HEK293T (cell line): ENCODE data around the gene YTHDF2.

ENCODE experiments used
- CTCF ChIA-PET: fragments of 350-600 bp; formaldehyde crosslinking; extraction: SDS; loops from one replicate; lab custom pipeline; 2021; ENCODE audit warnings: antibody characterized with exemption, inconsistent platforms; lab: Yijun Ruan, JAX
- POLR2A ChIA-PET: fragments of 350-600 bp; formaldehyde crosslinking; extraction: SDS; loops from one replicate; lab custom pipeline; 2020; ENCODE audit warnings: antibody characterized with exemption, inconsistent platforms; lab: Yijun Ruan, JAX
- DNase-seq: peaks from one replicate; pipeline ENCODE4 v3.0.0; 2012; ENCODE audit warnings: mixed read lengths; ENCODE audit errors: extremely low spot score
- ARNT ChIP-seq: fragments of 450-650 bp; IDR thresholded peaks from 2 replicates; pipeline ENCODE4 v1.6.1; 2017; ENCODE audit warnings: mild to moderate bottlenecking
- BHLHE40 ChIP-seq: fragments of 450-650 bp; IDR thresholded peaks from 2 replicates; pipeline ENCODE4 v1.6.1; 2016; ENCODE audit warnings: mild to moderate bottlenecking, moderate library complexity, borderline replicate concordance
- CTBP1 ChIP-seq: fragments of 450-650 bp; IDR thresholded peaks from 2 replicates; pipeline ENCODE4 v1.6.1; 2016; ENCODE audit warnings: borderline replicate concordance
- ELF4 ChIP-seq: fragments of 450-650 bp; IDR thresholded peaks from 2 replicates; pipeline ENCODE4 v1.6.1; 2017; ENCODE audit warnings: antibody characterized with exemption
- FOXA1 ChIP-seq: fragments of 450-650 bp; IDR thresholded peaks from 2 replicates; pipeline ENCODE4 v1.6.1; 2016; ENCODE audit warnings: mild to moderate bottlenecking
- FOXK2 ChIP-seq: fragments of 450-650 bp; IDR thresholded peaks from 2 replicates; pipeline ENCODE4 v1.6.1; 2016; ENCODE audit warnings: mild to moderate bottlenecking
- FOXM1 ChIP-seq: fragments of 450-650 bp; IDR thresholded peaks from 2 replicates; pipeline ENCODE4 v1.6.1; 2017; ENCODE audit warnings: mild to moderate bottlenecking, borderline replicate concordance
- HDGF ChIP-seq: fragments of 450-650 bp; IDR thresholded peaks from 2 replicates; pipeline ENCODE4 v1.6.1; 2017; ENCODE audit warnings: antibody characterized with exemption, borderline replicate concordance
- L3MBTL2 ChIP-seq: fragments of 450-650 bp; conservative IDR thresholded peaks from 2 replicates; pipeline ENCODE4 v1.6.1; 2016; ENCODE audit warnings: mild to moderate bottlenecking
- LEF1 ChIP-seq: fragments of 450-650 bp; IDR thresholded peaks from 2 replicates; pipeline ENCODE4 v1.6.1; 2017; ENCODE audit warnings: mild to moderate bottlenecking, borderline replicate concordance
- NFRKB ChIP-seq: fragments of 450-650 bp; IDR thresholded peaks from 2 replicates; pipeline ENCODE4 v1.6.1; 2016; ENCODE audit warnings: mild to moderate bottlenecking, moderate library complexity
- SP1 ChIP-seq: fragments of 450-650 bp; IDR thresholded peaks from 2 replicates; pipeline ENCODE4 v1.6.1; 2017
- SUZ12 ChIP-seq: fragments of 450-650 bp; IDR thresholded peaks from 2 replicates; pipeline ENCODE4 v1.6.1; 2016; ENCODE audit warnings: mild to moderate bottlenecking
- TARDBP ChIP-seq: fragments of 450-650 bp; IDR thresholded peaks from 2 replicates; pipeline ENCODE4 v1.6.1; 2016
- ZNF384 ChIP-seq: fragments of 450-650 bp; IDR thresholded peaks from 2 replicates; pipeline ENCODE4 v1.6.1; 2016
- TF ChIP-seq, protein P1 (sequence below): fragments of 450-650 bp; IDR thresholded peaks from 2 replicates; pipeline ENCODE4 v1.6.1; 2016

The YTHDF2 gene

GRCh38 chr1:28751315-28752060, 14.7 kb downstream of the YTHDF2 start:
- no peak for TF ChIP-seq TARDBP
- no peak for TF ChIP-seq LEF1
- no peak for TF ChIP-seq FOXK2
- no peak for TF ChIP-seq ZNF384
- TF ChIP-seq SP1, result no peak
- TF ChIP-seq FOXA1, result no peak
- TF ChIP-seq ARNT, result no peak
- TF ChIP-seq BHLHE40, result no peak
- no peak for TF ChIP-seq SUZ12
- TF ChIP-seq FOXM1, result no peak
- TF ChIP-seq L3MBTL2, result no peak
- no peak for TF ChIP-seq CTBP1
- no peak for TF ChIP-seq ELF4
- no peak for TF ChIP-seq NFRKB
- TF ChIP-seq HDGF, result no peak
- TF ChIP-seq, protein P1, sequence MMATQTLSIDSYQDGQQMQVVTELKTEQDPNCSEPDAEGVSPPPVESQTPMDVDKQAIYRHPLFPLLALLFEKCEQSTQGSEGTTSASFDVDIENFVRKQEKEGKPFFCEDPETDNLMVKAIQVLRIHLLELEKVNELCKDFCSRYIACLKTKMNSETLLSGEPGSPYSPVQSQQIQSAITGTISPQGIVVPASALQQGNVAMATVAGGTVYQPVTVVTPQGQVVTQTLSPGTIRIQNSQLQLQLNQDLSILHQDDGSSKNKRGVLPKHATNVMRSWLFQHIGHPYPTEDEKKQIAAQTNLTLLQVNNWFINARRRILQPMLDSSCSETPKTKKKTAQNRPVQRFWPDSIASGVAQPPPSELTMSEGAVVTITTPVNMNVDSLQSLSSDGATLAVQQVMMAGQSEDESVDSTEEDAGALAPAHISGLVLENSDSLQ, result no peak
- CTCF ChIA-PET, result interaction anchor here (0.6 to 0.7 kb wide), 3 partner anchors 15 to 222 kb away, joined by 3 to 4 read pairs (median 3); partner anchors contain the start of gene YTHDF2
- POLR2A ChIA-PET, result interaction anchor here (1.4 to 1.7 kb wide), 3 partner anchors 15 to 103 kb away, joined by 4 to 7 read pairs (median 5); partner anchors contain the start of genes RNU11 and YTHDF2
- no peak for DNase-seq

DNA sequence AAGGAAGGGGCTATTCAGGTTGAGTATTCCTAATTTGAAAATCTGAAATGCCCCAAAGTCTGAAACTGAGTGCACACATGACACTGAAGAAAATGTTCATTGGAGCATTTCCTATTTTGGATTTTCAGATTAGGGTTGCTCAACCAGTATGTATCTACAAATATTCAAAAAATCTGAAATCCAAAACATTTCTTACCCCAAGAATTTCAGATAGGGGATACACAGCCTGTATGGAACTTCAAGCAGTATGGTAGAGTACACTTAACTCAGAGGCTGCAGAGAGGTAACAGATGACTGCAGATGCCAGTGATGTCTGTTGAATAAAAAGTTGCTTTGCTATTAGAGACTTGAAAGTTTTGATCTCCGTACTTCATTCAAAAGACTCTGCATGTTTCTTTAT, 19.0 kb downstream of the YTHDF2 start:
- ChIA-PET CTCF (interaction anchor here (1.2 to 1.6 kb wide), 3 partner anchors 9 to 26 kb away, joined by 4 to 5 read pairs (median 4); partner anchors contain the start of gene YTHDF2), POLR2A (interaction anchor here (1.0 to 1.6 kb wide), 3 partner anchors 10 to 107 kb away, joined by 3 to 8 read pairs (median 5); partner anchors contain the start of gene RNU11)
- TF ChIP-seq ELF4 (no peak), BHLHE40 (no peak)
- no peak for DNase-seq

GRCh38 chr1:28756846-28757245, 20.1 kb downstream of the YTHDF2 start:
- no peak for DNase-seq

DNA sequence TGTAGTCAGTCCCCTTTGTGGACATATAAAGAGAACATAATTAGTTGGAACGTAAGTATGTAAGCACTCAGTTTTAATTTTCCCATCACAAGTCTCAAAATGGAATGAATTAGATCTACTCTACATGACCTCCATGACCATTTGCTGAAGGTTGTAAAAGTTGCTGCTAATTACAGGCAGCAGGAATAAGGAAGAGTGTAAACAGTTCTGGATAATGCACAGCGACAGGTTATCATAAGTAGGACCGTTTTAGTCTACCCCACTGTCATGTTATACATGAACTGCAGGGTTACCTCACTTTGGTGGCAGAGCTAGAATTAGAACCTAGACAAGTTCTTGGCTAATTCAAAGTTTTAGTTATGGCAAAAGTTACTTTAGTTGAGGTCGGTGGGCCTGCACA, 21.7 kb downstream of the YTHDF2 start:
- CTCF ChIA-PET, result no interaction called here
- TF ChIP-seq HDGF (no peak), L3MBTL2 (no peak), ARNT (no peak), LEF1 (no peak), SP1 (no peak), FOXK2 (no peak), FOXM1 (no peak)
- TF ChIP-seq, protein P1, result no peak
- POLR2A ChIA-PET, result interaction anchor here (1.3 kb wide), 1 partner anchor 115 kb away, joined by 4 read pairs; the partner anchor contains the start of gene TAF12
- DNase-seq, result no peak

More at GRCh38 chr1:28756846-28757245, 20.1 kb downstream of the YTHDF2 start:
- ChIA-PET POLR2A (interaction anchor here (1.0 to 1.7 kb wide), 4 partner anchors 9 to 108 kb away, joined by 3 to 10 read pairs (median 4); partner anchors contain the start of gene RNU11), CTCF (interaction anchor here (0.6 to 1.6 kb wide), 3 partner anchors 10 to 79 kb away, joined by 4 to 5 read pairs (median 5); partner anchors contain the start of gene YTHDF2)
- TF ChIP-seq SP1, result no peak

- DNase-seq, result no peak
- POLR2A ChIA-PET, result interaction anchor here (1.3 kb wide), 1 partner anchor 116 kb away, joined by 4 read pairs; the partner anchor contains the start of gene TAF12
- TF ChIP-seq FOXA1, result no peak
- TF ChIP-seq, protein P1, result no peak
- TF ChIP-seq BHLHE40, result no peak
- CTCF ChIA-PET, result interaction anchor here (0.7 kb wide), 1 partner anchor 12 kb away, joined by 3 read pairs; no protein-coding TSS in a partner anchor
Observed at GRCh38 chr1:28759257-28759656, 22.5 kb downstream of the YTHDF2 start.

DNA sequence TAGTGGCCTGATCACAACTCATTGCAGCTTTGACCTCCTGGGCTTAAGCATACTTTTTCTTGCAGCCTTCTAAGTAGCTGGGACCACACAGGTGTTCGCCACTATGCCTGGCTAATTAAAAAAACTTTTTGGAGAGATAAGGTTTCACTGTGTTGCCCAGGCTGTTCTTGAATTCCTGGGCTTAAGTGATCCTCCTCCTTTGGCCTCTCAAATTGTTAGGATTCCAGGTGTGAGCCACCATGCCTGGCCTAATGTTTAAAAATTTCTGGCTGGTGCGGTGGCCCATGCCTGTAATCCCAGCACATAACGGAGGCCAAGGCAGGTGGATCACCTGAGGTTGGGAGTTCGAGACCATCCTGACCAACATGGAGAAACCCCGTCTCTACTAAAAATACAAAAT, 24.4 kb downstream of the YTHDF2 start:
- no peak for DNase-seq
- ChIA-PET CTCF (no interaction called here), POLR2A (no interaction called here)
- no peak for TF ChIP-seq LEF1
- TF ChIP-seq NFRKB, result no peak
- no peak for TF ChIP-seq ARNT
